ENCODE results near the gene CTAGE9.

The CTAGE9 gene

GRCh38 chr6:131673184-131673583, 37.6 kb downstream of the CTAGE9 start:
- in situ Hi-C loops (cut with HindIII; ENCODE audit: low sequenced_read_pairs), result no loop called here

- in situ Hi-C loops (cut with HindIII; ENCODE audit: low sequenced_read_pairs), result no loop called here
Observed at GRCh38 chr6:131669891-131670290, 40.9 kb downstream of the CTAGE9 start.

- in situ Hi-C loops (cut with HindIII; ENCODE audit: low sequenced_read_pairs), result no loop called here
Observed at GRCh38 chr6:131663578-131664165, 47.1 kb downstream of the CTAGE9 start.

- in situ Hi-C loops (cut with HindIII; ENCODE audit: low sequenced_read_pairs), result no loop called here
Observed at GRCh38 chr6:131660195-131660594, 50.6 kb downstream of the CTAGE9 start.

Data from DLD1 (cell line).